B cell (primary cell): Measurements from ENCODE around the gene ARHGAP45.

Source experiments
- EZH2 ChIP-seq: IDR thresholded peaks from 2 replicates; pipeline ENCODE4 v1.6.1; 2012; ENCODE audit warnings: borderline replicate concordance, low read depth, mild to moderate bottlenecking, moderate library complexity, low read length; ENCODE audit not compliant: insufficient read depth, poor library complexity, severe bottlenecking
- TF ChIP-seq, protein P1 (sequence below): fragments of 200-600 bp; IDR thresholded peaks from one replicate; pipeline ENCODE4 v1.8.0; 2022; ENCODE audit warnings: antibody characterized with exemption, mild to moderate bottlenecking

DNA sequence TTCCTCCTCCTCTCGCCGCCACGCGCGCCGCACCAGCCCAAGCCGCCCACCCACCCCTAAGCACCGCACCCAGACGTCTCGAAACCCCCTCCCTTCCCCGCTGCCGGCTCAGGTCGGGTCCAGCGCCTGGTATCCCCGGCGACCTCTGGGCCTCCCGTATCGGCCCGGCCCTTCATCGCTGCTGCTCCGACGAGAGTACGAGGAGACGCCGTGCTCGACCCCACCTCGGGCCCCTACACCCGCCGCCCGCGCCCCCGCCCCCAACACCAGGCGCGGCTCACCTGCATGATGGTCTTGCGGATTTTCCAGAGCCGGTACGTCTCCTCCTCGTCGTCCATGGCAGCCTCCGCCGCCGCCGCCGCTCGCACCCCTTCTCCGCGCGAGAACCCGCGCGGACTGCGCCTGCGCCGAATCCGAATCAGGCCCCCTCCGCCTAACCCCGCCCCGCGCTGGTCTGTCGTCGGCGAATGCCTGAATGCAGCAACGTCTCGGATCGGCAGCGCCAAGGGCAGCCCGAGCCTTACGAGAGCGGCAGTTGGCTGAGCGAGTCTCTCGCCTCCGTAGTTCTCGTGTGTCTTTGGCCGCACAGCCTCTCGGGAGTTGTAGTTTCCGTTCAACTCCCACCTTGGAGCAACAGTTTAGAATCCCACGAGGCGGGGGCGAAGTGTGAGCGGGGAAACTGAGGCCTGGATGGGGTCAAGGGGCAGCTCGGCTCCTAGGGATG, 28.2 kb downstream of the ARHGAP45 start, which contains the start of gene POLR2E:
- TF ChIP-seq, protein P1, sequence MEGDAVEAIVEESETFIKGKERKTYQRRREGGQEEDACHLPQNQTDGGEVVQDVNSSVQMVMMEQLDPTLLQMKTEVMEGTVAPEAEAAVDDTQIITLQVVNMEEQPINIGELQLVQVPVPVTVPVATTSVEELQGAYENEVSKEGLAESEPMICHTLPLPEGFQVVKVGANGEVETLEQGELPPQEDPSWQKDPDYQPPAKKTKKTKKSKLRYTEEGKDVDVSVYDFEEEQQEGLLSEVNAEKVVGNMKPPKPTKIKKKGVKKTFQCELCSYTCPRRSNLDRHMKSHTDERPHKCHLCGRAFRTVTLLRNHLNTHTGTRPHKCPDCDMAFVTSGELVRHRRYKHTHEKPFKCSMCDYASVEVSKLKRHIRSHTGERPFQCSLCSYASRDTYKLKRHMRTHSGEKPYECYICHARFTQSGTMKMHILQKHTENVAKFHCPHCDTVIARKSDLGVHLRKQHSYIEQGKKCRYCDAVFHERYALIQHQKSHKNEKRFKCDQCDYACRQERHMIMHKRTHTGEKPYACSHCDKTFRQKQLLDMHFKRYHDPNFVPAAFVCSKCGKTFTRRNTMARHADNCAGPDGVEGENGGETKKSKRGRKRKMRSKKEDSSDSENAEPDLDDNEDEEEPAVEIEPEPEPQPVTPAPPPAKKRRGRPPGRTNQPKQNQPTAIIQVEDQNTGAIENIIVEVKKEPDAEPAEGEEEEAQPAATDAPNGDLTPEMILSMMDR: no peak
- TF ChIP-seq EZH2: no peak
